Skin epidermis (tissue), 12 donors: Measurements from ENCODE around the gene PQBP1.

Source experiments
- H3K27ac ChIP-seq, 21 experiments: fragments of 200-600 bp; sonication (generic) in 11 of 21; one replicate each; pipeline ENCODE4 v1.5.0; 2020; ENCODE audit warnings: mild to moderate bottlenecking in 3 of 21, inconsistent platforms in 2 of 21, moderate library complexity in 2 of 21
- H3K4me3 ChIP-seq, 7 experiments: fragments of 200-600 bp; sonication (generic) in 2 of 7; one replicate each; pipeline ENCODE4 v1.5.0; 2020; ENCODE audit warnings: inconsistent platforms in 2 of 7, mild to moderate bottlenecking in 2 of 7, moderate library complexity in 1 of 7

The PQBP1 gene

DNA sequence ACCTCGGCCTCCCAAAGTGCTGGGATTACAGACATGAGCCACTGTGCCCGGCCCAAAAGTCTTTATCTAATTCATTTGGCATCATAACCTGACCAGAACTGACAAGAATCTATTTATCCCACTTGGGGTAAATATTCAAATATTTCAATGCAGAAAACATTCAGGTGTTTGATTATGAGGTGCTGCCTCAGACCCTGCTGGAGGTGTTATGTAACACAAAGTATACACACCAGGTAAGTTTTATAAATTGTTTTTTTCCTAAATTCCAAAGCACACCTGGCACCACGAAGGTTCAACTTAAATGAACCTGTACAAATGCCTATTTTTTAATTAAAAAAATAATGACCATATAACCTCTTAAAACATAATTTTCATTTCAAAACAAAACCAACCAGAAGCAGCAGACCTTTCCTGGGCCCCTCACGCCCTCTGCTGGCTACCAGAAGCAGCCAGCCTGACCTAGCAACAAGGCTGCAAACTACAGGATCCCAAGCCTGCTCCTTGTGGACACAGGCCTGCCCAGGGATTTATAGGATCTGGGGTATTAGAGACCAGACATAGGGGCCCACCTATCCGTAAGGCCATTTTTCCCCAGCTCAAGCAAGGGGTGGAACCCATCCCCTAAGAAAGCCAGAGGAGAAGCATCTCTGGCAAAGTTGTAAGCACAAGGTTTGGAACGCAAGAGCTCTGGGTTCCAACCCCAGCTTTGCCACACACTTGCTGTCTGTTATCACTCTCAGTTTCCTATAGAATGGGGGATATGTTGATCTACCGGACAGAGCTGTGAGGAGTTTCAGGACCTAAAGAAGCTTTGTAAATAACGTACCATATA lies 48.0 kb downstream of the PQBP1 start:
- H3K27ac ChIP-seq = no peak overlapping the region

DNA sequence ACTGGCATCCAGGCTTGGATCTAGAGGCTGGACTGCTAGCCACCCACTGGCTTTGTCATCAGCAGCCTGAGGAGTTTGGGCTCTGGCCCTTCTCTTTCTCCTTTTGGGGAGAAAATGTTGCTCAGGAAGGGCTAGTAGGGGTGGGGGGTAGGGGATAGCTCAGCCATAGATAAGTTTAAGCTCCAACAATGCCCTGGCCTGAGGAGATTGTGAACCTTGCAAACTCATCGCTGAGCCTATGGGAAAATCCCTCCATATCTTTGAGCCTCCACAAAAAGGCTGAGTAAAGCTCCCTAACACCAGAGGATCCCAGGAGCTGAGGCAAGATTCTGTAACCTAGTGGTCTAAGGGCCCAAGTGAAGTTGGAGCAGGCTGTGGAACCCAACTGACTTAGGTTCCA lies 50.9 kb downstream of the PQBP1 start:
- Histone ChIP-seq H3K27ac (no peak overlapping the region), H3K4me3 (no peak overlapping the region)

More for the DNA sequence above, 48.0 kb downstream of the PQBP1 start:
- no peak overlapping the region for H3K4me3 ChIP-seq
